GM21529 (cell line): ENCODE measurements around the gene GIPC2.

Source experiments
- ATAC-seq: cut with Tn5 transposase; IDR thresholded peaks from one replicate; pipeline ENCODE4 v1.9.1; 2021; ENCODE audit not compliant: unreplicated experiment

GIPC2 gene

DNA sequence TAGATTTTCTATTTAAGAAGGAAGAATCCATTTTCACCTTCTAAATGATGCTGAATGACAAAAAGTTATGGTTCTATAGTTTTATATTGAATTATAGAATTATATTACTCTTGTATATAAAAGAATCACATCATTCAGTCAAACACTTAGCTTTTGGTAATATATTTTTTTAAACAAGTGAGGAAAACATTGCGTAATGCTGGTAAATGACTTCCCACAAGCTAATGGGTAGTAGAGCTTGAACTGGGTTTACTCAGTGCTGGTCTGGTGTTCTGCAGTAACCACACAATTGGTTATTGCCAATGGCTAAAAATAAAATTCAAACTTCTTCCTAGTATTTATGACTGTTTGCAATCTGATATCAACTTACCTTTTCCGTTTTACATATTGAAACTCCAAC lies 10.6 kb upstream of the GIPC2 start:
- ATAC-seq = no peak

DNA sequence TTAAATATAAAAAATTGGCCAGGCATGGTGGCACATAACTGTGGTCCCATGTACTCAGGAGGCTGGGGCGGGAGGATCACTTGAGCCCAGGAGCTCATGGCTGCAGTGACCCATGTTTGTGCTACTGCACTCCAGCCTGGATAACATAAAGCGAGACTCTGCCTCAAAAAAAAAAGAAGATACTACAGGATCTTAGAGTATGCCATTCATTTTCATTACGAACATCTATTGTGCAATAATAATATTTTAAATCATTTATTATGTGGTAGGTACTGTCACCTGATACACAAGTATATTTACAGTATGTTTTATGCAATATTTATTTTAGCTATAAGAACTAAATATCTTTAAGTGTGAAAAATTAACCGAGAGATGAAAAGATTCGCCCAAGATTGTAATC lies 9.3 kb upstream of the GIPC2 start:
- no peak for ATAC-seq

DNA sequence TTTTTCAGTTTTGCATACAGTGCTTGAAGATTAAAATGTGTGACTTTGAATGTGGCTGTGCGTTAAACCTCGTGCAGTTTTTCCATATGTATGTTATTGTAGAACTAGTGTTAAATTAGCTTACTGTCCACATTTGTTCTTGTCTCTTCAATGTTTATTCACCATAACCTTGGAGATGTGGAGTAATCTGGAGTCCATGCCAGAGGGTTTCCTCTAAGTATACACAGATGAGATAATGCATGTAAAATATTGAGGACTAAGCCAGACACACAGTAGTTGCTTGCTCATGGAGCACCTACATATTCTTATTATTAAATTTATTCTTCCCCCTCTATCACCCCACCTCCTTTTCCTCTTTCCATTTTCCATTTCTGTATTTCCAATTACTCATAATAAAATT lies 7.7 kb upstream of the GIPC2 start:
- ATAC-seq = no peak

GRCh38 chr1:78038491-78038939 lies 7.3 kb upstream of the GIPC2 start:
- no peak for ATAC-seq

DNA sequence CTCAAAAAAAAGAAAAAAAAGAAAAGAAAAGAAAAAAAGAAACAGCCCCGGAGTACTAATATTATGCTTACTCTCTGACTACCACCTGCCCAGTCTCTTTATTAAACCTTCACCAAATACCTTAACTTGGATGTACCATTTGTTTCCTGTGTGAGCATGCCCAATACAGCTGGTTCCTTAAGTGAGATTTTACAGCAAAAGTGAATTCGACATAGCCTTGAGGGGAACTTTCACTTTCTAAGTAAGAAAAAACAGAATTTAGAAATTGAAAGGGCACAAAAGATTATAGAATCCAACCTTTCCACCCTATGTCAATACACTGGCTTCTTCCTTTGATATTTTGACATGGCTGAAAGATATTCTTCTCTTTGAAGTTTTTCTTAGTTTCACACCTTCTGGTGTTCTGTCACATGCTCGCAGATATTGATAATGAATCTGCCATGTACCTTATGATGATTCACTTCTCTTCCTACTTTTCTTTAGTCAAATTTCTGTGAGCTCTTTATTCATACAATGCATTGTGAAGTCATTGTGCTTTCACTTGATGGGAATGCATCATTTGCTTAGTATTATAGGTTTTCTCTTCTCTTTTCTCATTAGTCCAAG lies 5.2 kb upstream of the GIPC2 start:
- ATAC-seq = no peak

- ATAC-seq = no peak
These were observed 2.3 kb upstream of the GIPC2 start for GRCh38 chr1:78043436-78043835.

DNA sequence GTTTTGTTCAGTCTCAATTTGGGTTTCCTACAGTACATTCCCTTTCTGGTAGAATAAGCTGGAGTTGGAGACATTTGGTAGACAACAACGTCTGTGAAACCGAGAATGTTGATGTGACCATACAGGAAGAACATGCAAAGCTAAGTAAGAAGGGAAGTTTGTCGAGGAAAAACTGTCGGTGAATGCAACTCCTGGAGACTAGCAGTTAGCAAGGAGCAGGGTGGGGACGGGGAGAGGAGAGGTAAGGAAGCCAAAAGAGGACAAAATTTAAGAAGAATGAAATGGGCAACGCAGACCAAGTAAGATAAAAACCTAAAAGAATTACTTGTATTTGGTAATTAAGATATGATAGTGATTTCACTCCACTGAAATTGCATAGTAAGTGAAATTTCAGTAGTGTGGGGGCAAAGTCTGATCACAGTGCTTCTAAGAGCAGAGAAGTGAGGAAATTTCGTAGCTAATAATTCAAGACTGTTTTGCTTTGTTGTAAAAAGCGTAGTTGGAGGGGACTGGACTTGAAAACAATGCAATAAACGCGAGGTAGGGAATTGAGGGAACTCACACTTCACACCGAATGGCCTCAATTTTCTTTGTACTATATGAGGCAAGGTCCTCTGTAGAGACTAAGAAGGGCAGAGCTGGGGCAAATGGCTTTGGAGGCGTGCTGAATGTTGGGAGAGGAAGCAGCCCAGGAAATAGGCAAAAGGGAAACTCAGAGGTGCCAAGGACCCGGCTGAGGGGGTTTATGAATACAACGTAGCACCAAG lies 787 bp upstream of the GIPC2 start:
- no peak for ATAC-seq

- ATAC-seq = no peak
These were observed 222 bp upstream of the GIPC2 start for GRCh38 chr1:78045563-78045925.

DNA sequence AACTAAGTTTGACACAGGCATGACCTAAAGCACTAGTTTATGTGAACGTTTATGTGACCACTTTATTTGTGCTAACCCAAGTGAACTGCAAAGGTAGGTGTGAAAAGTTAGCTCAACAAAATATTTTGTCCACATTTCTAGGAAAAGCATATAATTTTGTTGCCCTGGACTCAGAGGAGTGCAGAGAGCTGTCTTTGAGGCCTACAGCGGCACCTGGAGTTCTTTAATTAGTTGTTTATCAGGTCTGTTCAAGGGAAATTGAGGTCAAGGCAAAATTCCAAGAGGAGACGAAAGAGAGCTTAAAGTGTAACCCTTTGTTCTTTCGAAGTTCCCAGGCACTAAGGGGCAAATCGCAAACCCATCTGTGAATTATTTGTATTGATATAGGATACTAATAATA lies 1.3 kb downstream of the GIPC2 start:
- no peak for ATAC-seq

DNA sequence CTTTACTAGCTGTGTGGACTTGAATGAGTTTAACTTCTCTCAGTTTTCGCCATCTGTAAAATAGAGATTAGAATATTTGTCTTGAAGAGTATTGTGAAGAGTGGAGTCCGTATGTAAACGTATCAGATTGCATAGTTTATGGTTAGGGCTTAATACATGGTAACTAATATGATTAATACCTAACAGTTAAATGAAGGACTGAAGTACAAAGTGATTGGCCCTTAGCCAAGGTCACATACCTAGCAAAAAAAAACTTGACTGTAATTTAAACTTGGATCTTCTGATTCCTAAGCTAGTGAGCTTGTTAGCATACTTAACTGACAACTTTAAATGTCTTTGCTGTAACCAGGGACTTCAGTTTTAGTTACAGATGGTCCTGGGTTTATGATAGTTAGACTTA lies 1.9 kb downstream of the GIPC2 start:
- no peak for ATAC-seq

GRCh38 chr1:78048446-78048845 lies 2.7 kb downstream of the GIPC2 start:
- ATAC-seq = no peak

- ATAC-seq = no peak
These were observed 3.6 kb downstream of the GIPC2 start for GRCh38 chr1:78049396-78049795.

- ATAC-seq = no peak
These were observed 5.2 kb downstream of the GIPC2 start for GRCh38 chr1:78051005-78051404.

GRCh38 chr1:78052685-78053405 lies 7.1 kb downstream of the GIPC2 start:
- ATAC-seq = no peak

DNA sequence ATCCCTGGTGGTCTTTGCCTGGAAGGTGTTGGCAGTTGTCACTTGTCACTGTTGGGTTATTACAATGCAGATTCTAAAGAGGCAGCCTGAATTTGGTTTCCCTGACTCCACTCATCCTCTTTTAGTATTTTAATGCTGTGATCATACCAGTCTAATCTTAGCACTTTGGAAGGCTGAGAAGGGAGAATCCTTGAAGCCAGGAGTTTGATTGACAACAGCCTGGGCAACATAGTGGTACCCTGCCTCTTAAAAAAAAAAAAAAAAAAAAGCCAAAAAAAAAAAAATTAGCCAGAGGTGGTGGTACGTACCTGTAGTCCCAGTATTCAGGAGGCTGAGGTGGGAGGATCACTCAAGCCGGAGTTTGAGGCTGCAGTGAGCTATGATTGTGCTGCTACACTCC lies 7.7 kb downstream of the GIPC2 start:
- ATAC-seq = no peak

- no peak for ATAC-seq
These were observed 8.8 kb downstream of the GIPC2 start for GRCh38 chr1:78054559-78054958.

DNA sequence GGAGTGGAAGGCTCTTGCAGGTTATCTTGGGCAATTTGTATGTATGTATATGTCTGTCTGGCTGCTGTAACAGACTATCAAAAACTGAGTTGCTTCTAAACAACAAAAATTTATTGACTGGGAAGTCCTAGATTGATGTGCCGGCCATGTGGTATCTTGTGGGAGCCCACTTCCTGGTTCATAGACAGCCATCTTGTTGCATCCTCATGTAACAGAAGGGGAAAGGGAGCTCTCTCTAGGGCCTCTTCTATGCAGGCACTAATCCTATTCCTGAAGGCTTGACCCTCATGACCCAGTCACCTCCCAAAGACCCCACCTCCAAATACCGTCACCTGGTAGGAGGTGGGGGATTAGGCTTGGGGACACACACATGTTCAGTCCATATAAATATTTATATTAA lies 9.2 kb downstream of the GIPC2 start:
- ATAC-seq = no peak

GRCh38 chr1:78055565-78056132 lies 9.9 kb downstream of the GIPC2 start:
- ATAC-seq = no peak

DNA sequence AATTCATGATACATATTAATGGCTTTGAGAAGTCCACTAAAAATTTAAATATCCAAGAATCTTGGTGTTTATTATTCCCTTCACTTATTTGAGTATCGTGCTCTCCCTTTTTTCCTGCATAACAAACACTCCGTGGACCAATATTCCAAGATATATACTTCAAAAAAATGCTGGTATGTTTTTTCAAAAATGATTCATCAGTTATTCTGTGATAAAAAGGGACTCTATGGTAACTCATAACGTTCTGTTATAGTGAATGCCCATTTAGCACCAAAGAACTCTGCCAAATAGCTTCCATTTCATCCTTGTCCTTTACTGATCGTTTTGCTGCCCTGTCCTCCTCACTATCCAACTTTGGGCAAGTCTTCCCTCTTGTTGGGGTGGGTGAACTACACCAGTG lies 12.9 kb downstream of the GIPC2 start:
- ATAC-seq = no peak

DNA sequence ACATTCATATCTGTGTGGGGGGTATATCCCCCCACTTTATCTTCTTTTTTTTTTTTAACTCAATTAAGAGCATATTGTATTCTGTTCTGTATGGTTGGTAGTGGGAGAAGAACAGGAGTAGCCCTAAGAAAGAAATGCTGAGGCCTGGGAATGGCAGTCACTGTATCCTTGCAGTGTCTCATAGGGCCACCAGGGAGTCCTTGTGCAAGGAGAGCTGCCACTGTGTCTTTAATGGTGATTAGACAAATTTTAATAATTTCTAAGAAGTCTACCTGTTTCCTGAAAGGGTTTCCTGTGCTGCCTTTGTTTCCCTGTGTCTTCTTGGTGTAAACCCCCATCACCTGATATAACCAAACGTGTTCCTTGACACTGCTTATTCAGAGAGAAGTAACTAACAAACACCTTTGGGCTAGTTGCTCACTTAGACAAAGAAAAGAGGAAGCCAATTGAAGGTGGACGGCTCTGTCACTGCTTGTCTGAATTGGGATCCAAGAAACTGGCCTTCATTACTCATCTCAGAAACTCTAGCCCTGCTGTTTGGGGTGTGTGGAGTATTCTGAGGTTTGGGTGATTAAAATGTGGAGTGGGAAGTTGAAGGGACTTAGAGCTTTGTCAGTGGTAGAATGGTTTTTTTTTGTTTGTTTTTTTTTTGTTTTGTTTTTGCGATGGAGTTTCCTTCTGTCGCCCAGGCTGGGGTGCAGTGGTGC lies 15.2 kb downstream of the GIPC2 start:
- ATAC-seq = peak; percentile 96

- ATAC-seq = no peak
These were observed 16.2 kb downstream of the GIPC2 start for GRCh38 chr1:78061825-78062523.
